ENCODE measurements around the gene KCND2.

The KCND2 gene

DNA sequence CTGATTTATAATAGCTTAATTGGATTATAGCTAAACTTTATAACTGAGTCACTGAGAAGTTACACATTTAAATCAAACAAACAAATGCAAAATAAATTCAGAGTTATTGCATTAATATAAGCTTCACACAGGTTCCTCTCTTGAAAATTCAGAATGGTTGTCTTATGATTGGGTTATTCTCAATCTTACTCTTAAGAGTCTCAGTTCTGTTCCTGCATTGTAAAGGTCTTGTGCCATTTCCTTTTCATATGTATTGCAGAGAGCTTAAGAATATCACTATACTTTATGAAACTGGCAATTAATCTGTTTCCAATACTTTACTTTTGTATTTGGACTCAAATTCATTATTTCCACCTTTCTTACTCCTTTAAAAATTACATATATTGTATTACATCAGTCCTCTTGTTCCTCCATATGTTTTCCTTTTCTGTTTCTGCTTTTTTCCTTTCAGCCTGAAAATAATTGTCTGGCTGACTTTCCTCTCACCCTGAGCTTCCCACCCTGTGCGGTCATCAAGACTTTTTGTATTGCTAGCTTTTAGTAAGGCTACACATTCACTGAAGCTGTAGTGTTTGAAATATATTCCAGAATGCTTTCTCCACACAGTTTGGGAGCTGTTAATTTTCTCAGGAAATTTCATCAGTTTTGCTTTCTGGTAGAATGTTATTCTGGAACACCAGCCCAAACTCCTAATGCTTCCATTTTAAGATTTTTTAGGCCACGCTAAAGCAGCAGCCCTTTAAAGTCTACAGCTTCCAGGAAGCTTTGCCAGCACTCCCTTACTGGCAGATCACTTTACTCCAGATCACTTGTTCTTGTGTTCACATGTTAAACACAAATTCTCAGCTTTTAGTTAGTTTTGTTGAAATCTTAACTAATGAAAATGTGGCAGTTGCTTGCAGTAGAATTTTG is 139.4 kb downstream of the KCND2 start:
- no peak for DNase-seq (ENCODE audit: low spot score)

DNA sequence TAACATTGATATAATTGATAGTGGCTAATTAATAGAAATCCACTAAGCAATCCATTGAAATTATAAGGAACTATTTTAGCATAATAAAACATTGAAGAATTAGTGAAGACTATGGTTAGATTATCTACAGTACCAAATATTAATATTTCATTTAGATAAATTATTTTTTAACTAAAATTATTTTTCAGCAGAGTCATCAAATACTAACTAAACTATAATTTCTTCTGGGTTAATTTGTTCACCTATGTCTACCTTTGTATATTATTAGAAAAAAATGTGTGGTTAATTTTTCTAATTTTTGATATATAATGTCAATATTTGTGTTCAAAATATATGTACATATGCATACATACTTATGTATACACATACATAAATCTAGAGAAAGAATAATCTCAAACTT is 140.2 kb downstream of the KCND2 start:
- DNase-seq (ENCODE audit: low spot score), result no peak

DNA sequence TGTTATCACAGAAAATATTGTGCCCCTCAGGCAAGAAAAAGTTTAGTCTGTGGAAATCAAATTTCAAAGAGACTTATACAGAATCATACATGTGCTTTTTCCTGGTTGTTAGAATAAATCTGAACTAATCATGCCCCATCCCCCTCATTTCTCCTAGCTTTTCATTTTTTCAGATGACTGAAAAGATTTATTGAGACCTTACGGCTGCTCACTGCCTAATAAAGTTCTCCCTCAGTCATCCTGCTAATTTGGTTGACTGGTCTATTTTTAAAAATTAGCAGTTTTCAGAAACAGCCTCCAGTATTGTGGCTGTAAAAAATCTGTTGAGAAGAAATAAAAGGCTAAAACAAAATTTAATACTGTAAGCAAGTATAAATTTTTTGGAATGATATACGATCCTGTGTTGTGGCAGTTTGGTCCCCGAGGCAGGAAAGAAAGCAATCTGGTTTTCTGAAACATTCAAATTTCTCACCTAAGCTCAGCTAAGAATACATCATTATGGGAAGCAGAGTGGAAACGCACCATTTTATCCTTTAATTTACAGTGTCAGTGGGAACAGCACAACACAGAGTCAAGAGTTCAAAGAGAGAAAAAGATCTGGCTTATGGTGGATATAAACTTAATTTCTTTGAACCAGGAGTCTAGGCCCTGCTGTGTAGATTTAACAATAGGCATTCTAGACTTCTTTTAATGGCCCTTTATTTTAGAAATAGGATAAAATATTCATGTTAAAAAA is 144.4 kb downstream of the KCND2 start:
- DNase-seq (ENCODE audit: low spot score), result no peak

DNA sequence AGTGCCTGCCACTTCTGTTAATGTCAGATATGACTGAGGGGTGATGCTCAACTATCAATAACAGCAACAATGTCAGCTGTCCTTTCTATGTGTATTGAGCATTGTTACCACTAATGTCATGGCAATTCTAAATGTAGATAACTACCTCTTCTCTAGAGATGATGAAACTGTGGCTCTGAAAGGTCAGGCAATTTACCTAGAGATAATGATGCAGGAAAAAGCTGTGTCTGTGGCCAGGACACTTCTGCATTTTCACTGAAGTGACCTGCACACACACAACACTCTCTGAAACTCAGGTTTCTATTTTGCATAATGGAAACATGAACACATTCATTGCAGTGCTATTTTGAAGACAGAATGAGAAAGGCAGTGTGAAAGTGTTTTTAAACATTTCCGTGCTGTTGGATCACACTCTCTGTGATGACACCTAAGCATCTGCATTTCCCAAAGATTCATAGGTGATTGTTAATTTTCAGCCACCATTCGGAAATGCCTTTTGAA is 148.2 kb downstream of the KCND2 start:
- DNase-seq (ENCODE audit: low spot score), result no peak

DNA sequence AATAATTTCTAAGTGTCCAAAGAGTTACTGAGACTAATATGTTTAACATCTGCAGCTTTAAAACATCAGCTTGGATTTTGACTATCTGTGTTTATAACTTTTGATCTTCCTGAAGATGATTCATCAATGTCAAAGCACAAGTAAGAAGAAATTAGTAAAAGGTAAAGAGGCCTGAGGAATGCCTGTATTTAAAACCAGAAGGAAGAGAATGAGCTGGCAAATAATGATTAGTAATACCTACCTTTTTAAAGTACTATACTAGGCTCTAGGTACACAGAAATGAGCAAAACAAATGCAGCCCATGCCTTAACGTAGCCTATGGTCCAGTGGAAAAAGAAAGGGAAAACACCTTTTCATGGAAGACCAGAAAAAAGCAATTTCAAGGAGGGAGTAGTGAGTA is 158.0 kb downstream of the KCND2 start:
- DNase-seq (ENCODE audit: low spot score), result no peak

DNA sequence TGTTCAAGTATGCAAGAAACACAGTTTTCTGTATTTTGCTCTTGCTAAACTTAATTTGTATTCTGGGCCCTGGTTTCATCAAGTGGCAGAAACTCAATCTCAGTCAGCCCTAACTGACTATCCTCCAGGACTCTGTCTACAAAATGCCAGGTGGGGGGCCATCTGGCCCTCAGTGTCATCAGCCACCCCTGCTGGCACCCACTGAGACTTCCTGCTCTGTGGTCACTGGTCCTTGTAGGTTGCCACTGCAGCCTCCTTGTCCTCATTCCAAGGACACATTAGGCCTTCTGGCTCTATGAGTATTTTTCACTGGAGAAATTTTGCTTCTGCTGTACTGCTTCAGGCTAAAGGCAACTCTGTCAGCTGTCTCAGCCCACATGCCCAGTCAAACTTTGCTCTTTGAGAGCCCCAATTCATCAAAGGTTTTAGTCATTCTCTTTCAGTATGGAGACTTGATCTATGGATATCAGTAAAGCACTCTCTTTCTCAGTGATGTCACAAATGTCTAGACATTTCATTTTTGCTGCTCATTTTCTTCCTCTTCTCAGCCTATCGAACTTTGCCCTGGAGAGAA is 163.6 kb downstream of the KCND2 start:
- DNase-seq (ENCODE audit: low spot score), result no peak

DNA sequence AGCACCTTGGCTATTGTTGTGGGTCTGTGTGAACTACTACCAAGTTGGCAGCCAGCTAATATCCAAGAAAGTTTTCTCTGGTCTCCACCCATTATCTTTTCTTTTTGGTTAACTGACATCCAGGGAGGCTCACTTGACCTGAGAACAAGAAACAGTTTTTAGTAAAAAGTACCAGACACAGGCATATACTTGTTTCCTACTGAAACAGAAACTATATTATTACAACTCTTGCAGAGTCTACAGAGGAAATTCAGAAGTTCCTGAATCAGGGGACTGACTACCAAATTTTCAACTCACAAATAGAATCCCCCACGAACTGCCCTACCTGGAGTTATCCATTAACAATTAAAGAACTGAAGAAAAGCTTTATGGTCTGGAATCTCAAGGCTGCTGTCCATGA is 168.9 kb downstream of the KCND2 start:
- no peak for DNase-seq (ENCODE audit: low spot score)

DNA sequence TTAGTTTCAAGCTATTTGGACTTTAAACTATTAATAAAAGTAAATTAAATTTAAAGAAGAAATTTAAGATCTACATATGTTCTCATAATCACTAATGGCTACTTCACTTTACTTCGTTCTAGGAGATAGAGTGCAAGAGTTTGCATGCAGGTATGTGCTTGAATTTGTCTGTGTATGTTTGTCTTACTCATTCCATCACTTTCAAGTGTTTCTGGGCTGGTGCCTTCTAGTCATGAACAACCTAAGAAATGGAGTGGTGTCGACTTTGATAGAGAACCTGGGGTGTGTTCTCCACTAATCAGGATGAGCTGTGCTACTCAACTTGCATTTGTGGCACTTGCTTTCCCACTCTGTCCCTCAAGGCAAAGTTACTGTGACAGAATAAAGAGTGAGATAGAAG is 169.9 kb downstream of the KCND2 start:
- DNase-seq (ENCODE audit: low spot score), result no peak

DNA sequence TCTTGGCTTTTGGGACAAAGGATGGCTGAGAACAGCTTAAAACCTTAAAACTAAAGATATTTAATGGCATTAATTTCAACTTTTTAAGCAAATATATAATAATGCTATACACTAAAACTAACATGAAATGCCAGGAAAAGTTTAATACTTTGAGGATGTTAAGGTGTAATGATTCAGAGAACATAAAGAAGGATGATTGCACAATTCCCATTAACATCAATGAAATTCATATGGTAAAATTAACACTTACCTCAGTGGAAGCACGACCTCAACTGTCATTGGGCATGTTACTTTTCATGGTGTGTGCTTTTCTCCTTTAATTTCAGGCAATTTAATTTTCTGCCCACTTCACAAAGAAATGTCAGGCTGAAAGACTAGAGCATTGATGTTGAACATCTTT is 171.7 kb downstream of the KCND2 start:
- DNase-seq (ENCODE audit: low spot score), result no peak

DNA sequence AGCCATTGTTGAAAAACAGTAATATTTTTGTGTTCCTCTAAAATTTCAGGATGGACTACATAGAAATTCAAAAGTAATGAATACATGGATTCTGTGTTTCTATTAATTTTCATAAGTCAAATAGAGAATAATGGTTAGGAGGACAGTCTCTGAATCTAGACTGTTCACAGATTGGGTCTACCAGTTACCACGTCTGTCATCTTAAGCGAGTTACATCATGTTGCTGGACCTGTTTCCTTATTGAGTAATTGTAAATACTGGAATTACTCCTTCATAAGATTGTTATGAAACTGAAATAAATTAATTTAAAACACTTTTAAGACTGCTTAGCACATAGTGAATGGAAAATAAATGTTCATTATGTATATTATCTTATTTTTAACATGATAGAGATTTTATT is 172.3 kb downstream of the KCND2 start:
- no peak for DNase-seq (ENCODE audit: low spot score)

DNA sequence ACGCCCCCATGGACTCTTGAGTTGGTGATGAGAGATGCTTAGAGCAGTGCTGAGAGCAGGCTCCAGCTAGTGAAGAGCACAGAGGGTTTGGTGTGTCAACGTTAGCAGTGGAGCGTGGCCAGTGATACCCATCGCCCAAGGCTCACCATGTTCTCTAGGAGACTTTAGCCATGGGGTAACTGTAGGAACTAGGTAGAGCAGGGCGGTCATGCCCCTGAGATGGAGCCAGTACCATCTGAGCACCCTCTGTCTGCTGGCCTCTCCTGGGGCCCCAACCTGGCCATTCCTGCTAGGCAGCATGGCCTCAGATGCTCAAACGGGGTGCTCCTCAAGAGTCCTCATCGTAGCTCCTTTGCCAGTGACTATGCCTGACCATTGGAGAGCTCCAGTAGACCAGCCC is 179.7 kb downstream of the KCND2 start:
- no peak for DNase-seq (ENCODE audit: low spot score)

DNA sequence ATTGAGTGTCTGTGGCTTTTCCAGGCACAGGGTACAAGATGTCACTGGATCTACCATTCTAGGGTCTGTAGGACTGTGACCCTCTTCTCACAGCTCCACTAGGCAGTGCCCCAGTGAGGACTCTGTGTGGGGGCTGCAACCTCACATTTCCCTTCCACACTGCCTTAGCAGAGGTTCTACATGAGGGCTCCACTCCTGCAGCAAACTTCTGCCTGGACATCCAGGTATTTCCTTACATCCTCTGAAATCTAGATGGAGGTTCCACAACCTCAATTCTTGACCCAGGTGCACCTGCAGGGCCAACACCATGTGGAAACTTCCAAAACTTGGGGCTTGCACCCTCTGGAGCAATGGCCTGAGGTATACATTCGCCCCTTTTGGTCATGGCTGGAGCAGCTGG is 183.7 kb downstream of the KCND2 start:
- no peak for DNase-seq (ENCODE audit: low spot score)

DNA sequence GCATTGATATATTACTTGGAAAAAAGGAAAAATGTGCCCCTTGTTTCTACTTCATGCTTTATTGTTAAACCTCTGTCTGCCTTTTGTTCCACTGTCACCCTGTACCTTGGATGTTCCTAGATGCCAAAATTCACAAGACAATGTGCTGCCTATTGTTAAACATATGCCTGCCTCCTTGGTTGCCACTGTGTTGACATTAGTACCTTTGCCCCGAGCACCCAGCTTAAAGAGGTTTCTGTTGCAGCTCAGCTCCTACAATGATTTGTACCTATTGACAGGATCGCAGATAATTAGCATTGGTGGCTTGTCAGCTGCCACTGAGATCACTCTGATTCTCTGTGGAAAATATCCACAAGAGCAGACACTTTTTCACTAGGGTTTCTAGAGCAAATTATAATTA is 188.0 kb downstream of the KCND2 start:
- no peak for DNase-seq (ENCODE audit: low spot score)

DNA sequence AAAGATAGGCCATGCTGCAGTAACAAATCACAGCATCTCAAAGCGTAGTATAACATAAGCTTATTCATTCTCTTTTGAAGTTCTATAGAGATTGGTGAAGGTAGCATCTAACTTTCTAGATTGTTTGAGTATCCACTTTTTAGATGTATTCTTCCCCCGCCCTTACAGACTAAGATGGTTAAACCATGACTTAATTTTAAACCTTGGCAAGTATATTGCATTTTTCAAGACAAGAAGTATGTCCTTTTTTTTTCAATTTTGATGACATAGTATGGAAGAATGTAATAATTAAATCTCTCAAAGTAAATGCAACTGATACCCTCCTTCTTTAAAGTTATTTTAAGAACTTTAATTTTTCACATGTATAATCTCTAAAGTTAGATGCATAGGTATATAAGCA is 190.0 kb downstream of the KCND2 start:
- DNase-seq (ENCODE audit: low spot score), result no peak

DNA sequence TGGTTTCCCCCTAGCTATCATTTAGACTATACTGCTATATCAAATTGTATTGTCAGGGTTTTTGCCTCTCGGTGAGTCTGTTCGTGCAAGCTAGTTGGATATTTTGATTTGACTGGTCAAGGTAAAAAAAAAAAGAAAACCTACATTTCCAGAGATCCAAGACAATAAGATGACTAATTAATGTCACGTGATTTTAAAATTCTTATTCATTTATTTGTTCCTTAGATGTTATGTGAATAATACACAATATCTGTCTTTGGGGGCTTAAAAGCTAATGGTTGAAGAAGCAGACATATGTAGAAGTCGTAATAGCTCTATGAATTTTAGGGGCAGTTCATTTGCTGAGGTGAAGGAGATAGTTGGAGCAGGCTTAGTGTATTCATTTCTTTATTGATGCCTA is 191.1 kb downstream of the KCND2 start:
- DNase-seq (ENCODE audit: low spot score), result no peak

DNA sequence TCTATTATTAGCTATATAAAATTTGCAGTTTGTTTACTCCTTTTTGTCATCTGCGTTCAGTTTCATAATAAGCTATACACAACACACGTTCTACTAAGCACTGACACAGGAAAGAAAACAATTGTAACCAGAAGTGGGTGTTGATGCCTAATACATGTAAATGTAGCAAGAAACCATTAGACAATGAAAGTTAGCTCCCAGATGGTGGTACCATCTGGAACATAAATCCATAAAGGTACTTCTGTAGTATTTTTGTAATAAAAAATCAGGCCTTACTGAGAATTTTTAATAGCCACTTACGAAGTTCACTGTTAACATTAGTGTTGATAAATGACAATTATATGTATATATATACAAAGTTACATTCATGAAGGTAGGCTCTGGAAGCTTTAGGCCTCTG is 194.7 kb downstream of the KCND2 start:
- DNase-seq (ENCODE audit: low spot score), result no peak

DNA sequence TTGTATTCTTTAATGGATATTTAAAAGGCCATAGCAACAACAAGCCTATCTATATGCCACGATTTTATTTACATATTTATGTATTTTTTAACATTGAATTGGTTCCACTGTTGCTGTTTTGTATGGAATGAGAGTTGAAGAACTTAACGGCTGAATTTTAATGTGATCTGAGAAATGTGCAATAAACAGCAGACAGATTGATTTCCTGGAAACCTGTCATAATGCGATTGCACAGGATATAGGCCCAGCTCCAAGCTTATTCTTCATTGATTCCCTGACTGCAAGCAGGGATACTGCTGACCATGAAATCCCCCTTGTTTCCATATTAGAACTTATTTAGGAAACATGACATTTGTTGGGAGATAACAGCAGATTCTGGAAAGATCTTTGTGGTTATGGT is 195.6 kb downstream of the KCND2 start:
- DNase-seq (ENCODE audit: low spot score), result no peak

DNA sequence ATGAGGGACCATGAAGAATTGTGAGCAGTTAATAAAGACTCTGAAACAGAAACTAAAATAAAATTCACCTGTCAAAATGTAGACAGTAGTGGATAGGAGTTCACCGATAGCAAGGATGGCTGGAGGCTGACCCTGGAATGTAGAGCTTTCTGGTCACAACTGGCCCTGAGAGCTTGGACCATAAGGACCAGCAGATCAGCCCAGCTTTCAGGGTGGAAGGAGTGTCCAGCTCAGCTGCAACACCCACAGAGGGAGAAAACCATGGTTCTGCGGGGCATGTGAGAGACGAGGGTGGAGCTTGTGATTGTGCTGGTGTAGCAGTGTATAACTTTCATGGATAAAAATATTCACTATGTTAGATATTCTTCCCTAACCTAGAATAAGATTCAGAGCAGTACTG is 199.9 kb downstream of the KCND2 start:
- no peak for DNase-seq (ENCODE audit: low spot score)

DNA sequence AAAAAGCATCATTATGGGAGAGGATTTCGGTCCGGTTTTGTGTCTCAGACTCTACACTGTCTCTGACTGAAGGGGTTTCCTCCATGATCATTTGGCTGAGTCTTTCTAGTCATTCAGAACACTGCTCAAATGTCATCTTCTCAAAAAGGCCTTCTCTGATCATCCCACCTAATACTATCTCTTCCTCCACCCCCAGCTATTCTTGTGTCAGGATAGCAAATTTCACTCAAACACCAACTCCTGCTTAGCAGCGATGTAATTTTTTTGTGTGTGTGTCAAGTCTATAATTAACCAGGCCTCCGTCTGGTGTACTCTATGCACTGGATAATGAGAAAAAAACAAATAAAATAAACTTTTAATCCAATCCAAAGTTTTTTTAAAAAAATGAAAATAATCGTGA is 200.4 kb downstream of the KCND2 start:
- DNase-seq (ENCODE audit: low spot score), result no peak

DNA sequence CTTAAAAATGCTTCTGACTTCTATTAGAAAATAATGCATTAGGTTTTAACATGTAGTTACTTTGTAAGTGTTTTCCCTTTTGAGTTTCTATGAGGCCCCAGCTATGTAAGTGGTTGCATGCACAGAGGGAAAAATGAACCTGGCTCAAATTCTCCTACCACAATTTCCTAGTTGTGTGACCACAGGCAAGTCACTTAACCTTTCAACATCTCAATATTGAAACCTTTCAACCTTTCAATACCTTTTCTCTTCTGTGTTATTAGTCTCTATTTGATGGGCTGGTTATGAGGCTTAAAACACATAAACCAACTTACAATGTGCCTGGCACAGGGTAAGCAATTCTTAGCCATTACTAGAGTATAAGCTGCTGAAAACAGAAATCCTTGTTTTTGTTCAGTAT is 203.0 kb downstream of the KCND2 start:
- DNase-seq (ENCODE audit: low spot score), result no peak

DNA sequence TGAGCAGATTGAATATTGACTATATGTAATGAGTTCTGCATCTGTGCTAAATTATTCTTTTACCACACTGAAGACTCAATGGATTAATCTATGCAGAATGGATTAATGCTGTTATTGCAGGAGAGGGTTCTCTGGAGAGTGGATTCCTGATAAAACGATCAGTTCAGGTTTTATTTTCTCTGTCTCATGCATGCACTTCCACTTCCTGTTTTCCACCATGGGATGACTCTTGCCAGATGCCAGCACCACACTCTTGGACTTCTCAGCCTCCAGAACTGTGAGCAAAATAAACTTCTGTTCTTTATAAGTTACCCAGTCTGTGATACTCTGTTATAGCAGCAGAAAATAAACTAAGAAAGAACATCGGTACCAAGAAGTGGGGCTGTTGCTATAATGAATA is 207.5 kb downstream of the KCND2 start:
- DNase-seq (ENCODE audit: low spot score), result no peak

DNA sequence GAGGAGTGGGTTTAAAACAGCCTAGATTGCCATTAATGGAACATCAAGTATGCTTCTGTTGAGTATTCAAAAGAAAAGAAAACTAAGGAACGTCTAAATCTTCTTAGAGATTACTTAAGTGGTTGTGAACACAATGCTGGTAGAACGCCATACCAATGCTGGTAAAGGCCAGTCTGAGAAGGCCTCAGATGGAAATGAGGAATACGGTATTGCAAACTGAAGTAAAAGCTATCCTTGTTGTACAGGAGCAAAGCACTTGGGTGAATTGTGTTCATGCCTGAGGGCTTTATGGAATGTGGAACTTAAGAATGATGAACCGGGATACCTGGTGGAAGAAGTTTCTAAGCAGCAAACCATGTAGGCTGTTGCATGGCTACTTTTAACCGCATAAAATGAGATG is 208.0 kb downstream of the KCND2 start:
- DNase-seq (ENCODE audit: low spot score), result no peak

DNA sequence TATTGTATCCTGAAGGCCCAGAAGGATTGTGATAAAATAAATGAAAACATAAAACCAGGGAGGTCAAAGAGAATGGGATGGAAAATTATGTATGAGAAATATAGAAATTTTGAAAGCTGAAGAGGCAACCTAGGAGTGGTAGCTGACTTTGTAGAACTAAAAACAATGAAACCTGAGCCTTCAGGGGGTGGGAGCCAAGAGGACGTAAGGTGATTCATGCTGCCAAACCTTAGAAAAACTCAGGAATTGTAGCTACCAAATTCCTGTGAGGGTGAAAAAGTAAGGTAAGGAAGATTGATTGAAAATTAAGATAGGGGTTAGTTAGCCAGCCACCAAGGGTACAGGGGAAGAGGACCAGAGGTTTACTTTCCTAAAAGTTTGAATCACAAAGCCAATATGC is 213.2 kb downstream of the KCND2 start:
- no peak for DNase-seq (ENCODE audit: low spot score)
